HCT116 (cell line): ENCODE data around the gene ADGRL3. TPM values are rescaled to one million over a fixed set of nuclear protein-coding genes. Genes with fewer than 3 reads are reported as not detected.

ENCODE experiments used
- ATAC-seq: fragments of 200-7000 bp; cut with Tn5 transposase; 2 replicates; pipeline ENCODE4 v1.9.1; 2020; ENCODE audit warnings: mild to moderate bottlenecking, moderate library complexity
- BruUV-seq: library from RNA; stranded (reverse); fragments of 400-500 nt; replicated peaks from 2 replicates; lab custom pipeline; 2021; lab: Mats Ljungman, UMichigan
- CTCF ChIA-PET: fragments of 300-600 bp; sonication (Branson Sonifier 250); formaldehyde crosslinking; loops from one replicate; lab custom pipeline; 2021; ENCODE audit warnings: antibody characterized with exemption; lab: Charles Lee
- POLR2A ChIA-PET: fragments of 300-600, 350-600 bp; sonication (Branson Sonifier 250); formaldehyde crosslinking; loops from one replicate; lab custom pipeline; 2021; ENCODE audit warnings: antibody characterized with exemption; lab: Charles Lee
- RAD21 ChIA-PET, 2 experiments: fragments of 300-600 bp; sonication (Branson Sonifier 250); formaldehyde crosslinking; loops; one replicate each; lab custom pipeline; 2023; ENCODE audit warnings: low total read pairs in 2 of 2; ENCODE audit not compliant: uncharacterized antibody in 2 of 2, unreplicated experiment in 2 of 2, low non-redundant PET in 1 of 2; lab: Charles Lee
- DNase-seq: peaks from one replicate; pipeline ENCODE4 v3.0.0-alpha.2; 2010; ENCODE audit warnings: low read depth, low spot score
- H2AFZ ChIP-seq: fragments of 200-600 bp; shearing (Covaris generic), sonication (generic); 2 replicates; pipeline ENCODE4 v1.6.1; 2017; ENCODE audit warnings: low read depth, mixed run types, mixed read lengths, antibody characterized with exemption, low read length; ENCODE audit not compliant: poor library complexity, severe bottlenecking
- H3K27ac ChIP-seq: 2 replicates; pipeline ENCODE4 v1.5.1; 2012; ENCODE audit warnings: low read depth, low read length
- H3K27me3 ChIP-seq: fragments of 200-600 bp; sonication (generic); 2 replicates; pipeline ENCODE4 v1.6.1; 2016; ENCODE audit warnings: mixed run types, low read length, mixed read lengths; ENCODE audit not compliant: insufficient read depth
- H3K36me3 ChIP-seq, 2 experiments: fragments of 200-500 bp in 1 of 2; fragments of 200-600 bp in 1 of 2; sonication (Bioruptor generic) in 1 of 2; sonication (generic) in 1 of 2; 2 replicates each; pipeline versions ENCODE4 v1.5.1 to v1.6.1; 2014 to 2016; ENCODE audit warnings: low read length in 2 of 2, inconsistent platforms in 1 of 2, mixed read lengths in 1 of 2, mixed run types in 1 of 2; ENCODE audit not compliant: insufficient read depth in 2 of 2, control insufficient read depth in 1 of 2
- H3K4me1 ChIP-seq, 2 experiments: fragments of 200-600 bp in 1 of 2; sonication (generic) in 1 of 2; 2 replicates each; pipeline versions ENCODE4 v1.5.1 to v1.6.1; 2012 to 2017; ENCODE audit warnings: low read length in 2 of 2, inconsistent platforms in 1 of 2, mild to moderate bottlenecking in 1 of 2, mixed read lengths in 1 of 2, mixed run types in 1 of 2, moderate library complexity in 1 of 2; ENCODE audit not compliant: insufficient read depth in 2 of 2, control insufficient read depth in 1 of 2
- H3K4me2 ChIP-seq: fragments of 200-600 bp; sonication (generic); 2 replicates; pipeline ENCODE4 v1.6.1; 2017; ENCODE audit warnings: mixed run types, low read length, mixed read lengths
- H3K4me3 ChIP-seq, 2 experiments: fragments of 200-600 bp in 1 of 2; sonication (generic) in 1 of 2; replicated peaks in 1 of 2; 2 replicates each; pipeline ENCODE4 v1.5.1; 2011 to 2016; ENCODE audit warnings: low read length in 2 of 2, control low read depth in 1 of 2, low read depth in 1 of 2, mild to moderate bottlenecking in 1 of 2, mixed read lengths in 1 of 2, mixed run types in 1 of 2
- H3K79me2 ChIP-seq: fragments of 200-600 bp; sonication (generic); 2 replicates; pipeline ENCODE4 v1.6.1; 2017; ENCODE audit warnings: mild to moderate bottlenecking, mixed run types, low read length, moderate library complexity, mixed read lengths; ENCODE audit not compliant: insufficient read depth
- H3K9ac ChIP-seq: fragments of 200-600 bp; sonication (generic); 2 replicates; pipeline ENCODE4 v1.6.1; 2016; ENCODE audit warnings: low read length, mixed read lengths
- H3K9me2 ChIP-seq: fragments of 200-600 bp; sonication (generic), shearing (Covaris generic); 2 replicates; pipeline ENCODE4 v1.6.1; 2017; ENCODE audit warnings: mixed run types, mild to moderate bottlenecking, moderate library complexity; ENCODE audit not compliant: insufficient read depth
- H3K9me3 ChIP-seq, 2 experiments: fragments of 200-500 bp in 1 of 2; fragments of 200-600 bp in 1 of 2; sonication (Bioruptor generic) in 1 of 2; sonication (generic) in 1 of 2; 2 replicates each; pipeline ENCODE4 v1.6.1; 2014 to 2017; ENCODE audit warnings: low read length in 2 of 2, mixed read lengths in 2 of 2, inconsistent platforms in 1 of 2, low read depth in 1 of 2, mild to moderate bottlenecking in 1 of 2, mixed run types in 1 of 2, moderate library complexity in 1 of 2; ENCODE audit not compliant: control insufficient read depth in 1 of 2, insufficient read depth in 1 of 2
- H4K20me1 ChIP-seq: fragments of 200-600 bp; sonication (generic), shearing (Covaris generic); 2 replicates; pipeline ENCODE4 v1.6.1; 2017; ENCODE audit warnings: mixed run types, mild to moderate bottlenecking, moderate library complexity; ENCODE audit not compliant: insufficient read depth
- CBX3 ChIP-seq: IDR thresholded peaks from 2 replicates; pipeline ENCODE4 v1.6.1; 2012; ENCODE audit warnings: low read depth
- EZH2 ChIP-seq: fragments of 200-600 bp; sonication (generic); IDR thresholded peaks from 2 replicates; pipeline ENCODE4 v1.6.1; 2017; ENCODE audit warnings: antibody characterized with exemption, mixed run types
- EZH2phosphoT487 ChIP-seq: fragments of 200-600 bp; IDR thresholded peaks from 2 replicates; pipeline ENCODE4 v1.6.1; 2018; ENCODE audit warnings: antibody characterized with exemption, borderline replicate concordance
- FOSL1 ChIP-seq: IDR thresholded peaks from 2 replicates; pipeline ENCODE4 v1.6.1; 2012; ENCODE audit warnings: low read depth
- JUND ChIP-seq: IDR thresholded peaks from 2 replicates; pipeline ENCODE4 v1.6.1; 2012
- POLR2A ChIP-seq: IDR thresholded peaks from 2 replicates; pipeline ENCODE4 v1.7.0; 2011; ENCODE audit warnings: borderline replicate concordance; ENCODE audit not compliant: insufficient read depth, insufficient read length; ENCODE audit errors: extremely low read depth
- POLR2AphosphoS5 ChIP-seq: IDR thresholded peaks from 2 replicates; pipeline ENCODE4 v1.6.1; 2011; ENCODE audit warnings: mild to moderate bottlenecking, low read depth, low read length, moderate library complexity
- SIN3A ChIP-seq: IDR thresholded peaks from 2 replicates; pipeline ENCODE4 v1.6.1; 2012; ENCODE audit warnings: low read depth
- SP1 ChIP-seq: IDR thresholded peaks from 2 replicates; pipeline ENCODE4 v1.6.1; 2012; ENCODE audit warnings: low read depth
- SRF ChIP-seq: IDR thresholded peaks from 2 replicates; pipeline ENCODE4 v1.6.1; 2012; ENCODE audit warnings: low read depth
- YY1 ChIP-seq: IDR thresholded peaks from 2 replicates; pipeline ENCODE4 v1.6.1; 2011; ENCODE audit warnings: low read length, low read depth, moderate library complexity, mild to moderate bottlenecking; ENCODE audit not compliant: insufficient replicate concordance; ENCODE audit errors: extremely low read depth
- ZFX ChIP-seq: fragments of 450-650 bp; IDR thresholded peaks from 2 replicates; pipeline ENCODE4 v1.6.1; 2017
- intact Hi-C: fragments of 100-400 bp; cut with micrococcal nuclease; formaldehyde crosslinking; loops from 2 replicates; pipeline ENCODE4 v1.10.0; 2022
- total RNA-seq: library from RNA; stranded (reverse); gene quantifications from one replicate; pipeline ENCODE4 v1.2.1, GENCODE V29; 2021; ENCODE audit not compliant: unreplicated experiment
- TF ChIP-seq, protein P1 (sequence below): IDR thresholded peaks from 2 replicates; pipeline ENCODE4 v1.6.1; 2012; ENCODE audit warnings: low read depth
- TF ChIP-seq, protein P2 (sequence below): IDR thresholded peaks from 2 replicates; pipeline ENCODE4 v1.6.1; 2012
- TF ChIP-seq, protein P3 (sequence below): IDR thresholded peaks from 2 replicates; pipeline ENCODE4 v1.6.1; 2012
- TF ChIP-seq, protein P4 (sequence below), 3 experiments: fragments of 200-600 bp in 1 of 3; sonication (generic) in 1 of 3; IDR thresholded peaks in 2 of 3; conservative IDR thresholded peaks in 1 of 3; 2 replicates each; pipeline ENCODE4 v1.5.1; 2012 to 2017; ENCODE audit warnings: low read depth in 2 of 3, low read length in 2 of 3, antibody characterized with exemption in 1 of 3, borderline replicate concordance in 1 of 3, control low read depth in 1 of 3, mild to moderate bottlenecking in 1 of 3, mixed read lengths in 1 of 3, mixed run types in 1 of 3, moderate library complexity in 1 of 3; ENCODE audit not compliant: insufficient read depth in 1 of 3
- TF ChIP-seq, protein P5 (sequence below): IDR thresholded peaks from 2 replicates; pipeline ENCODE4 v1.6.1; 2011; ENCODE audit warnings: mild to moderate bottlenecking, low read length, moderate library complexity; ENCODE audit not compliant: insufficient replicate concordance; ENCODE audit errors: extremely low read depth

Gene ADGRL3
- total RNA-seq, 1 experiment from 2014 or later = not detected

DNA sequence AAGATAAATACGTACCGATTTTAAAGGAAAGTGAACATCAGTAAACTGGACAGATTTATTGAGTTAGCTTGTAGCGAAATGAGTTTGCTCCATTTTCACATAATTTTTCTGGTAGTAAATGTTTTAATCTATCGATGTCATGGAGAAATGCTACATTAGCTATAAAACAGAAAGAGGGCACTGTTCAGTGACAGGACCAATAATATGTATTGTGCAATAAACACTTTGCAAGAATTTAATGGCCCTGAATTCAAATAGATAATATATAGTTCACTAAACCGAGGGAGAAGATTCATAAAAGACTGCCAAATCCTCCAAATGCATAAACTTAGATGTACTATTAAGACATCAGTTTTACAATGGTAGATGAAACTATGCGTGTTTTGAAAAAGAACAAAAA, 516.3 kb downstream of the ADGRL3 start:
- CTCF ChIA-PET = no interaction called here
- ATAC-seq = no peak

More for the DNA sequence above, 516.3 kb downstream of the ADGRL3 start:
- Histone ChIP-seq H3K9me3 (peaks cover 4 to 6% of the 10 kb centered on the region in 2 experiments; a peak in 3 of 4 replicates), H3K9me2 (no peaks in the 10 kb centered on the region), H3K4me1 (no peaks in the 10 kb centered on the region), H3K27me3 (no peaks in the 10 kb centered on the region), H3K79me2 (no peaks in the 10 kb centered on the region), H3K9ac (no peak overlapping the region), H2AFZ (no peak overlapping the region), H3K27ac (no peak overlapping the region), H3K36me3 (no peaks in the 10 kb centered on the region), H3K4me2 (no peak overlapping the region), H3K4me3 (no peak overlapping the region), H4K20me1 (no peaks in the 10 kb centered on the region)
- intact Hi-C loops = no loop called here
- ChIA-PET RAD21 (no interaction called here), POLR2A (no interaction called here)
- TF ChIP-seq EZH2phosphoT487 = no peak
- no peak for TF ChIP-seq SP1
- TF ChIP-seq, protein P1, sequence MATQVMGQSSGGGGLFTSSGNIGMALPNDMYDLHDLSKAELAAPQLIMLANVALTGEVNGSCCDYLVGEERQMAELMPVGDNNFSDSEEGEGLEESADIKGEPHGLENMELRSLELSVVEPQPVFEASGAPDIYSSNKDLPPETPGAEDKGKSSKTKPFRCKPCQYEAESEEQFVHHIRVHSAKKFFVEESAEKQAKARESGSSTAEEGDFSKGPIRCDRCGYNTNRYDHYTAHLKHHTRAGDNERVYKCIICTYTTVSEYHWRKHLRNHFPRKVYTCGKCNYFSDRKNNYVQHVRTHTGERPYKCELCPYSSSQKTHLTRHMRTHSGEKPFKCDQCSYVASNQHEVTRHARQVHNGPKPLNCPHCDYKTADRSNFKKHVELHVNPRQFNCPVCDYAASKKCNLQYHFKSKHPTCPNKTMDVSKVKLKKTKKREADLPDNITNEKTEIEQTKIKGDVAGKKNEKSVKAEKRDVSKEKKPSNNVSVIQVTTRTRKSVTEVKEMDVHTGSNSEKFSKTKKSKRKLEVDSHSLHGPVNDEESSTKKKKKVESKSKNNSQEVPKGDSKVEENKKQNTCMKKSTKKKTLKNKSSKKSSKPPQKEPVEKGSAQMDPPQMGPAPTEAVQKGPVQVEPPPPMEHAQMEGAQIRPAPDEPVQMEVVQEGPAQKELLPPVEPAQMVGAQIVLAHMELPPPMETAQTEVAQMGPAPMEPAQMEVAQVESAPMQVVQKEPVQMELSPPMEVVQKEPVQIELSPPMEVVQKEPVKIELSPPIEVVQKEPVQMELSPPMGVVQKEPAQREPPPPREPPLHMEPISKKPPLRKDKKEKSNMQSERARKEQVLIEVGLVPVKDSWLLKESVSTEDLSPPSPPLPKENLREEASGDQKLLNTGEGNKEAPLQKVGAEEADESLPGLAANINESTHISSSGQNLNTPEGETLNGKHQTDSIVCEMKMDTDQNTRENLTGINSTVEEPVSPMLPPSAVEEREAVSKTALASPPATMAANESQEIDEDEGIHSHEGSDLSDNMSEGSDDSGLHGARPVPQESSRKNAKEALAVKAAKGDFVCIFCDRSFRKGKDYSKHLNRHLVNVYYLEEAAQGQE = no peak
- TF ChIP-seq SIN3A = no peak
- no peak for TF ChIP-seq FOSL1
- TF ChIP-seq POLR2AphosphoS5 = no peak
- TF ChIP-seq, protein P2, sequence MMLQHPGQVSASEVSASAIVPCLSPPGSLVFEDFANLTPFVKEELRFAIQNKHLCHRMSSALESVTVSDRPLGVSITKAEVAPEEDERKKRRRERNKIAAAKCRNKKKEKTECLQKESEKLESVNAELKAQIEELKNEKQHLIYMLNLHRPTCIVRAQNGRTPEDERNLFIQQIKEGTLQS = no peak
- TF ChIP-seq YY1 = no peak
- TF ChIP-seq, protein P3, sequence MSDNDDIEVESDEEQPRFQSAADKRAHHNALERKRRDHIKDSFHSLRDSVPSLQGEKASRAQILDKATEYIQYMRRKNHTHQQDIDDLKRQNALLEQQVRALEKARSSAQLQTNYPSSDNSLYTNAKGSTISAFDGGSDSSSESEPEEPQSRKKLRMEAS = no peak
- no peak for TF ChIP-seq ZFX
- TF ChIP-seq, protein P4, sequence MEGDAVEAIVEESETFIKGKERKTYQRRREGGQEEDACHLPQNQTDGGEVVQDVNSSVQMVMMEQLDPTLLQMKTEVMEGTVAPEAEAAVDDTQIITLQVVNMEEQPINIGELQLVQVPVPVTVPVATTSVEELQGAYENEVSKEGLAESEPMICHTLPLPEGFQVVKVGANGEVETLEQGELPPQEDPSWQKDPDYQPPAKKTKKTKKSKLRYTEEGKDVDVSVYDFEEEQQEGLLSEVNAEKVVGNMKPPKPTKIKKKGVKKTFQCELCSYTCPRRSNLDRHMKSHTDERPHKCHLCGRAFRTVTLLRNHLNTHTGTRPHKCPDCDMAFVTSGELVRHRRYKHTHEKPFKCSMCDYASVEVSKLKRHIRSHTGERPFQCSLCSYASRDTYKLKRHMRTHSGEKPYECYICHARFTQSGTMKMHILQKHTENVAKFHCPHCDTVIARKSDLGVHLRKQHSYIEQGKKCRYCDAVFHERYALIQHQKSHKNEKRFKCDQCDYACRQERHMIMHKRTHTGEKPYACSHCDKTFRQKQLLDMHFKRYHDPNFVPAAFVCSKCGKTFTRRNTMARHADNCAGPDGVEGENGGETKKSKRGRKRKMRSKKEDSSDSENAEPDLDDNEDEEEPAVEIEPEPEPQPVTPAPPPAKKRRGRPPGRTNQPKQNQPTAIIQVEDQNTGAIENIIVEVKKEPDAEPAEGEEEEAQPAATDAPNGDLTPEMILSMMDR (IDR thresholded peaks at IDR 0.05 in 2 of 3, conservative IDR thresholded peaks at IDR 0.05 in 1 of 3; ENCODE audit: borderline replicate concordance in 1 of 3, insufficient read depth in 1 of 3, low read depth in 2 of 3, low read length in 2 of 3) = no peak
- no peak for TF ChIP-seq CBX3
- no peak for TF ChIP-seq POLR2A
- TF ChIP-seq, protein P5, sequence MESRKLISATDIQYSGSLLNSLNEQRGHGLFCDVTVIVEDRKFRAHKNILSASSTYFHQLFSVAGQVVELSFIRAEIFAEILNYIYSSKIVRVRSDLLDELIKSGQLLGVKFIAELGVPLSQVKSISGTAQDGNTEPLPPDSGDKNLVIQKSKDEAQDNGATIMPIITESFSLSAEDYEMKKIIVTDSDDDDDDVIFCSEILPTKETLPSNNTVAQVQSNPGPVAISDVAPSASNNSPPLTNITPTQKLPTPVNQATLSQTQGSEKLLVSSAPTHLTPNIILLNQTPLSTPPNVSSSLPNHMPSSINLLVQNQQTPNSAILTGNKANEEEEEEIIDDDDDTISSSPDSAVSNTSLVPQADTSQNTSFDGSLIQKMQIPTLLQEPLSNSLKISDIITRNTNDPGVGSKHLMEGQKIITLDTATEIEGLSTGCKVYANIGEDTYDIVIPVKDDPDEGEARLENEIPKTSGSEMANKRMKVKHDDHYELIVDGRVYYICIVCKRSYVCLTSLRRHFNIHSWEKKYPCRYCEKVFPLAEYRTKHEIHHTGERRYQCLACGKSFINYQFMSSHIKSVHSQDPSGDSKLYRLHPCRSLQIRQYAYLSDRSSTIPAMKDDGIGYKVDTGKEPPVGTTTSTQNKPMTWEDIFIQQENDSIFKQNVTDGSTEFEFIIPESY = no peak
- no peak for TF ChIP-seq SRF
- TF ChIP-seq JUND = no peak
- no peak for TF ChIP-seq EZH2
- no peak for DNase-seq
- no TSS peak for BruUV-seq
